ENCODE data around the gene ORC3.
"Not testable (repeated sequence)": the region's sequence is repeated elsewhere in the genome, so short reads cannot be mapped to it uniquely, and the experiment has no call there.

Gene ORC3

DNA sequence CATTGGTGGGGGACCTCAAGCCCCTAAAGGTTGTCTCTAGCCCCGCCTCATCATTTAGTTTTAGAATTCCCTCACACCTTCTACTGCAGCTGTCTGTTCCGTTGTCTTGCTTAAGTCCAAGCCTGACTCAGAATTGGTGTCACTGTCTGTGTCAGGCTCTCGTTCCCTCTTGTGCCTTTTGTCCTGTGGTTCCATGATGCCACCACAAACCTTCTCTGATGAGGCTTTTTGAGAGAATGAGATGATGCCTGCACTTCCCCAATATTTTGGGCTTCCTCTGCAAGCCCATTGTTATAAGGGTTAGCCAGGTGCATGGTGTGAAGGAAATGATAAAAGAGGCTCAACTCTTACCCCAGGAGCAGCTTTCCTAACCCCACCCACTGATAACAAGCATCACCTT is 120.2 kb downstream of the ORC3 start:
- no peak for ATAC-seq (ENCODE audit: low read depth)
- Histone ChIP-seq H3K36me3 (ENCODE audit: low read depth) (no peaks in the 10 kb centered on the region), H3K27ac (ENCODE audit: poor library complexity, severe bottlenecking) (no peak overlapping the region), H3K4me3 (ENCODE audit: severe bottlenecking) (no peak overlapping the region), H3K4me1 (ENCODE audit: insufficient read depth, poor library complexity, severe bottlenecking) (peaks cover 16% of the 10 kb centered on the region), H3K9me3 (ENCODE audit: severe bottlenecking) (no peaks in the 10 kb centered on the region), H3K27me3 (ENCODE audit: insufficient read depth, poor library complexity, severe bottlenecking) (no peaks in the 10 kb centered on the region)
- DNase-seq (ENCODE audit: low spot score), result no peak
- TF ChIP-seq, protein P1, sequence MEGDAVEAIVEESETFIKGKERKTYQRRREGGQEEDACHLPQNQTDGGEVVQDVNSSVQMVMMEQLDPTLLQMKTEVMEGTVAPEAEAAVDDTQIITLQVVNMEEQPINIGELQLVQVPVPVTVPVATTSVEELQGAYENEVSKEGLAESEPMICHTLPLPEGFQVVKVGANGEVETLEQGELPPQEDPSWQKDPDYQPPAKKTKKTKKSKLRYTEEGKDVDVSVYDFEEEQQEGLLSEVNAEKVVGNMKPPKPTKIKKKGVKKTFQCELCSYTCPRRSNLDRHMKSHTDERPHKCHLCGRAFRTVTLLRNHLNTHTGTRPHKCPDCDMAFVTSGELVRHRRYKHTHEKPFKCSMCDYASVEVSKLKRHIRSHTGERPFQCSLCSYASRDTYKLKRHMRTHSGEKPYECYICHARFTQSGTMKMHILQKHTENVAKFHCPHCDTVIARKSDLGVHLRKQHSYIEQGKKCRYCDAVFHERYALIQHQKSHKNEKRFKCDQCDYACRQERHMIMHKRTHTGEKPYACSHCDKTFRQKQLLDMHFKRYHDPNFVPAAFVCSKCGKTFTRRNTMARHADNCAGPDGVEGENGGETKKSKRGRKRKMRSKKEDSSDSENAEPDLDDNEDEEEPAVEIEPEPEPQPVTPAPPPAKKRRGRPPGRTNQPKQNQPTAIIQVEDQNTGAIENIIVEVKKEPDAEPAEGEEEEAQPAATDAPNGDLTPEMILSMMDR (IDR thresholded peaks at IDR 0.05; ENCODE audit: poor library complexity, severe bottlenecking), result no peak

- not testable (repeated sequence) for H3K27ac ChIP-seq (ENCODE audit: poor library complexity, severe bottlenecking); H3K36me3 ChIP-seq (ENCODE audit: low read depth); DNase-seq (ENCODE audit: low spot score); ATAC-seq (ENCODE audit: low read depth); H3K27me3 ChIP-seq (ENCODE audit: insufficient read depth, poor library complexity, severe bottlenecking); H3K4me3 ChIP-seq (ENCODE audit: severe bottlenecking); H3K9me3 ChIP-seq (ENCODE audit: severe bottlenecking)
- H3K4me1 ChIP-seq (ENCODE audit: insufficient read depth, poor library complexity, severe bottlenecking), result peaks cover 18% of the 10 kb centered on the region
Observed at GRCh38 chr6:87712713-87713112, 122.8 kb downstream of the ORC3 start.

GRCh38 chr6:87714093-87714842 is 124.3 kb downstream of the ORC3 start:
- TF ChIP-seq, protein P1 (IDR thresholded peaks at IDR 0.05; ENCODE audit: poor library complexity, severe bottlenecking), result no peak
- DNase-seq (ENCODE audit: low spot score), result no peak
- Histone ChIP-seq H3K36me3 (ENCODE audit: low read depth) (no peaks in the 10 kb centered on the region), H3K27me3 (ENCODE audit: insufficient read depth, poor library complexity, severe bottlenecking) (no peaks in the 10 kb centered on the region), H3K4me1 (ENCODE audit: insufficient read depth, poor library complexity, severe bottlenecking) (peaks cover 26% of the 10 kb centered on the region), H3K9me3 (ENCODE audit: severe bottlenecking) (no peaks in the 10 kb centered on the region), H3K4me3 (ENCODE audit: severe bottlenecking) (no peak overlapping the region), H3K27ac (ENCODE audit: poor library complexity, severe bottlenecking) (peak overlapping the region; percentile 67)
- peak; percentile 82 for ATAC-seq (ENCODE audit: low read depth)
